Adrenal gland (tissue), 5 donors: ENCODE results near the gene NOTCH3.

Experiments
- POLR2A ChIP-seq, 2 donors: fragments of 450-650 bp; IDR thresholded peaks; one replicate each; pipeline ENCODE4 v1.6.1; 2017; ENCODE audit warnings: antibody characterized with exemption in 2 of 2, mild to moderate bottlenecking in 2 of 2, moderate library complexity in 1 of 2
- TF ChIP-seq, protein P1 (sequence below), 6 experiments: fragments of 450-650 bp in 4 of 6; fragments of 200-600 bp in 2 of 6; sonication (generic) in 1 of 6; IDR thresholded peaks; 1 replicate in 5 of 6; 2 replicates in 1 of 6; pipeline versions ENCODE4 v1.5.1 to v1.8.0; 2016 to 2021; ENCODE audit warnings: antibody characterized with exemption in 6 of 6, mild to moderate bottlenecking in 2 of 6, moderate library complexity in 1 of 6
- donor health status: DM: no; HTN: no; CAD: no.

DNA sequence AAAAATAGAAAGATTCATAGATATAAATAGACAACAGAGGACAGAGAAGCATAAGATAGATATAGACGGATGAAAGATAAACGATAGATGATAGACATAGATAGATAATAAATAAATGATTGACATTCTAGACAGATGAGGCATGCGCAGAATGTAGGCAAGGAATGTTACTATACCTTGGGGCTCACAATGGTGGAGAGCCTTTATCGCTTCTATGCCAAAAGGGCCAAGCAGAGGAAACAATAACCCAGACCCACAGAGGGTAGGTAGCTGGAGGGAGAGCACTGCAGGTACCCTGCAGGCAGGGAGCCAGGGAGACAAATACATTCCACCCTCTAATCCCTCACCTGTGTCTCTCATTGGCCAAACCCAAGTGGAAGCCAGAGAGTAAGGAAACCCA, 44.4 kb downstream of the NOTCH3 start:
- TF ChIP-seq, protein P1, sequence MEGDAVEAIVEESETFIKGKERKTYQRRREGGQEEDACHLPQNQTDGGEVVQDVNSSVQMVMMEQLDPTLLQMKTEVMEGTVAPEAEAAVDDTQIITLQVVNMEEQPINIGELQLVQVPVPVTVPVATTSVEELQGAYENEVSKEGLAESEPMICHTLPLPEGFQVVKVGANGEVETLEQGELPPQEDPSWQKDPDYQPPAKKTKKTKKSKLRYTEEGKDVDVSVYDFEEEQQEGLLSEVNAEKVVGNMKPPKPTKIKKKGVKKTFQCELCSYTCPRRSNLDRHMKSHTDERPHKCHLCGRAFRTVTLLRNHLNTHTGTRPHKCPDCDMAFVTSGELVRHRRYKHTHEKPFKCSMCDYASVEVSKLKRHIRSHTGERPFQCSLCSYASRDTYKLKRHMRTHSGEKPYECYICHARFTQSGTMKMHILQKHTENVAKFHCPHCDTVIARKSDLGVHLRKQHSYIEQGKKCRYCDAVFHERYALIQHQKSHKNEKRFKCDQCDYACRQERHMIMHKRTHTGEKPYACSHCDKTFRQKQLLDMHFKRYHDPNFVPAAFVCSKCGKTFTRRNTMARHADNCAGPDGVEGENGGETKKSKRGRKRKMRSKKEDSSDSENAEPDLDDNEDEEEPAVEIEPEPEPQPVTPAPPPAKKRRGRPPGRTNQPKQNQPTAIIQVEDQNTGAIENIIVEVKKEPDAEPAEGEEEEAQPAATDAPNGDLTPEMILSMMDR (IDR thresholded peaks at IDR 0.05) = no peak
- no peak for TF ChIP-seq POLR2A (IDR thresholded peaks at IDR 0.05)
